Esophagus mucosa (tissue), 1 donor: ENCODE measurements around the gene EMB. TPM values are rescaled to one million over a fixed set of nuclear protein-coding genes. Genes with fewer than 3 reads are reported as not detected.

ENCODE experiments used
- total RNA-seq: library from RNA; stranded (reverse); gene quantifications from one replicate; pipeline ENCODE4 v1.2.4, GENCODE V29; 2023
- donor health status: DM: yes; HTN: yes; CAD: no.

Gene EMB
- total RNA-seq, 1 donor from 2014 or later: 5.7 TPM

Other genes with a start within 250 kb of the EMB start
- 10.3 TPM for gene PARP8, start 225.3 kb upstream of the EMB start, total RNA-seq